Fibroblast of villous mesenchyme (primary cell): ENCODE results near the gene CRAT. TPM values are rescaled to one million over a fixed set of nuclear protein-coding genes. Genes with fewer than 3 reads are reported as not detected.

Source experiments
- DNase-seq: peaks from one replicate; pipeline ENCODE4 v3.0.0-alpha.2; 2010; ENCODE audit warnings: low read depth
- H3K4me3 ChIP-seq: 2 replicates; pipeline ENCODE4 v1.5.1; 2011; ENCODE audit warnings: low read depth, mild to moderate bottlenecking, low read length
- CTCF ChIP-seq: IDR thresholded peaks from 2 replicates; pipeline ENCODE4 v1.5.1; 2012; ENCODE audit warnings: low read depth, mild to moderate bottlenecking, low read length; ENCODE audit not compliant: insufficient read depth
- total RNA-seq: library from RNA; depleted of rRNA; stranded (reverse); fragments of >200 nt; gene quantifications from 2 replicates; pipeline ENCODE4 v1.2.3, GENCODE V29; 2012

CRAT gene
- total RNA-seq, 1 donor = 33.2 TPM

DNA sequence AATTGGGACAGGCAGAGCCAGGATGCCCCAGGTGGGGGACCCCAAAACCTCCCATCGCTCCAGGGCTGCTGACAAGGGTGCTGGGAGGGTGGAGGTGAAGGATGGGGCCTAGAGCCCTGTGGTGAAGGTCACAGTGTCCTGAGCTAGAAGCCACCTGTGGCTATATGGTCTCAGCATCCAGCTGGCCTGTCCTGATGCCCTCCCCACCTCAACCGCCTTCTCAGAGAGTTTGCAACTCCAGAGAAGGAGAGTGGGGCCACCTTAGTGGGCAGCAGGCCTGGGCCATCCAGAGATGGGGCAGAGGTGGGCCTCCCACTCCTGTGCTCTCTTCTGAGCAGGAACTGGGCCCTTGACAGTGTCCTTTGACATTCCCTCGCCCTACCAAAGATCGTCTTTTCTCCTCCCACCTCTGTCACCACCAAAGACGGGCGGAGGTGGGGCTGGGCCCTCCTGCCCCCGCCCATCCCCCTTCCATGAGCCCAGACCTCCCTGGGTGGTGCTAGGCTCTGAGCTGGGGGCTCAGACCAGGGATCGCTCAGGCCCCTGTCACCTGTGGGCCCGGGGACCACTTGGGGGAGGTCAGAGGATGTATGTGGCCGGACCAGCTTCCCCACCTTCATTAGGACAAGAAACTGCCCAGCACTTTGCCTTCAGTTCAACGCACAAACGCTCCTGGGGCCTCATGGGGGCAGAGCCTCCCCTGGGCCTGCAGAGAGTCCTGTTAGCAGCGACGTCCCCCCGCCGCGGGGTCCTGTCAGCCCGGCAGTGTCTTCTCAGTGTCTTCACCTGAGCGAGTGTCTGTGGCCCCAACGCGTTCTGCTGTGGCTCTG is 39.7 kb downstream of the CRAT start:
- TF ChIP-seq CTCF = no peak
- no peak overlapping the region for H3K4me3 ChIP-seq
- DNase-seq = no peak

DNA sequence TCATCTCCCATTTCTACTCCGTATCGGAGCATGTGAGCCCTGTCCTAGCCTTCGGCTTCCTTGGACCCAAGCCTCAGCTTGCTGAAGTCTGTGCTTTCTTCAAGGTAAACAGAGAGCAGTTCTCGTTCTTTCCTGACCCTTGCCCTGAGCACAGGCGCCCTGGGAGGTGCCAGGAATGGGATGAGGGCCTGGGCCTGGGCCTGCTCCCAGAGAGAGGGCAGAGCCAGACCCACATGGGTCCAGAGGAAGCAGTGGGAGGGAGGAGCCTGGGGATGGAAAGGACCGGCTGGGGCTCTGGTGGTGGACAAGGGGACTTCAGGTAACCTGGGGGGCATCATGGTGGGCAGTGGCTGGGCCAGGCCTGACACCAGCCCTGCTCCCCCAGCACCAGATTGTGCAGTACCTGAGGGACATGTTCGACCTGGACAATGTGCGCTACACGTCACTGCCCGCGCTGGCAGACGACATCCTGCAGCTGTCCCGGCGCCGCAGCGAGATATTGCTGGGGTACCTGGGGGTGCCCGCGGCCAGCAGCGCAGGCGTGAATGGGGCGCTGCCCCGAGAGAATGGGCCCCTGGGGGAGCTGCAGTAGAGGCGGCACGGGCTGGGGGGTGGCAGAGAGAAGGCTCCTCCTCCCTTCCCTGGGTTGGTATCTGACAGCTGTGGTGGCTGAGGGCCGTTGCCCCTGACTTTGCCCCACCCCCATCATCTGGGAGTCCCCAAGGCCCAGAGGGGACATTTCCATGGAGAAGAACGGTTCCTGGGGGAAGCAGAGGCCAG is 40.5 kb downstream of the CRAT start:
- no peak overlapping the region for H3K4me3 ChIP-seq
- DNase-seq = no peak
- TF ChIP-seq CTCF = no peak

DNA sequence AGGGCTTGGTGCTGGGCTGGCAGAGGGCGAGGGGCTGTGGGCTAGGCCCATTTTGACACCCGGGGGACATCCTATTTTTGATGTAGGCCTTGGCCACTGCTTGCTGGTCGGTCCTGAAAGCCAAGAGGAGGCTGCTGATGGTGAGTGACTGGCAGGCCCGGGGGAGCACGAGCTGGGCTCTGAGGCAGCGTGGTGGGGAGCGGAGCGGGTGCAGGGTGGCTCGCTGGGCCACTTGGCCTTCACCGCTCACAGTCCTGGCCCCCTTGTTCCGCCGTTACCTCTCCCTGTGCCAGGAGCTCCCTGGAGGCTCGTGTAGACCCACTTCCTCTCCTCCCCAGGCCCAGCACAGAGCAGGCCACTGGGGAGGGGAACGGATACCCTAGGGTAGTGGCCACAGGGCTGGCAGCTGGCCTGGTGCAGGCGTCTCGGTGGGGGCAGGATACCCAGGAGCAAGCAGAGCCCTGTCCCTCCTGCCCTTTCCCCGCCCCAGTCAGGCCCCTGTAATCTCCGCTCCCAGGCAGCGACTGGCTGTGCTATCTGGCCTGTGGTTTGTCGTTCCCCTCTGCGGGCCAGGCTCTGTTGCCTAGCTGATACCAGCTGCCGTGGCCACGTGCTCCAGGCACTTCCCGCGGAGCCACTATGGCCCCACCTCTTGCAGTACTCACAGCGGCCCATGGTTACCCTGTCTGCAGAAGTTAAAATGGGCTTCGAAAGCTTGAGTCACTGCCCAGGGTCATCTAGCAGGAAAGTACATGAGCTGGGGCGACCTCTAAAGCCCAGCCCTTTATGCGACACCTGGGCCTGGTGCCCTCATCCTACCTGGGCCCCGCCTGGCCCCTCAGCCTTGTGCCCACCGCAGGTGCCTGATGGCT is 41.4 kb downstream of the CRAT start:
- TF ChIP-seq CTCF = no peak
- no peak overlapping the region for H3K4me3 ChIP-seq
- DNase-seq = peak; percentile 78

DNA sequence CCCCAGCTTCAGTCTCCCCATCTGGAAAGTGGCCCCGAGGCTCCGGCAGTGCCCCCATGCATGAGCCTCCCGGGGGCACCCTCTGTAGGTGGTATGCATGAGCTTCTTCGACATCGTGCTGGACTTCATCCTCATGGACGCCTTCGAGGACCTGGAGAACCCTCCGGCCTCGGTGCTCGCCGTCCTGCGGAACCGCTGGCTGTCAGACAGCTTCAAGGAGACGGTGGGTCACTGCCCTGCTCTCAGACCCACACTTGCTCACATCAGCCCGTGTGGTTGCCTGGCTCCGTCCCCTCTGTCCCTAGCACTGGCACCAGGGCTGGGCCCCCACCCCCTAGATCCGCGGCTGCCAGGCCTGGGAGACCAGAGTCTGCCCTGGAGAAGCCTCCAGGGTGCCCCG is 42.5 kb downstream of the CRAT start:
- no peak overlapping the region for H3K4me3 ChIP-seq
- DNase-seq = no peak
- TF ChIP-seq CTCF = no peak

GRCh38 chr9:129064499-129064908 is 46.1 kb downstream of the CRAT start:
- no peak overlapping the region for H3K4me3 ChIP-seq
- TF ChIP-seq CTCF = no peak
- DNase-seq = no peak

DNA sequence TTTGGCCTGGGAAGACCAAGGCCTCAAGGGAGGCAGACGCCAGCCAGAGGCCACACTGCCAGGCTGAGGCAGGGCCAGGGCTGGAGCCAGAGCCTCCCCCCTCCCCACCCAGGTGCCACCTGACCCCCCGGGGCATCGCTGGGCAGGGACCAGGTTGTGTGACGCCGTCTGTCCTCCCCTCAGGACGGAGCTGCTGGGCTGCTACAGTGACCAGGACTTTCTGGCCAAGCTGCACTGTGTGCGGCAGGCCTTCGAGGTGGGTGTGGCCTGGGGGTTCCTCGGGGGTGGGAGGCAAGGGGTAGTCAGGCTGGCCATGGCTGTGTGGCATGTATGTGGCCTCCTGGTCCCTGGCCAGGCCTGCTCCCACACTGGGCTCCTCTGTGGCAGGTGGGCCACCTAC is 47.5 kb downstream of the CRAT start:
- H3K4me3 ChIP-seq = no peak overlapping the region
- DNase-seq = no peak
- TF ChIP-seq CTCF = no peak
